ENCODE data around the gene TMEM120B.
"Not testable (repeated sequence)": the region's sequence is repeated elsewhere in the genome, so short reads cannot be mapped to it uniquely, and the experiment has no call there.

Gene TMEM120B

DNA sequence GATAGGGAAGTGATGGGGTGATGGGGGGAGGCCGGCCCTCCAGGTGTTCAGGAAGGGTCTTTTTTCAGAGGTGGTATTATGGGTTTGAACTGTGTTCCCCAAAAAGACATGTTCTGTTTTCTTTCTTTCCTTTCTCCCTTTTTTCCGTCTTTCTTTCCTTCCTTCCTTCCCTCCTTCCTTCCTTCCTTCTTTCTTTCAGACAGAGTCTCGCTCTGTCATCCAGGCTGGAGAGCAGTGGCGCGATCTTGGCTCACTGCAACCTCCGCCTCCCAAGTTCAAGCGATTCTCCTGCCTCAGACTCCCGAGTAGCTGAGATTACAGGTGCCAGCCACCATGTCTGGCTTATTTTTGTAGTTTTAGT is 3.5 kb upstream of the TMEM120B start:
- not testable (repeated sequence) for DNase-seq (ENCODE audit: low read depth in 2 of 2)

DNA sequence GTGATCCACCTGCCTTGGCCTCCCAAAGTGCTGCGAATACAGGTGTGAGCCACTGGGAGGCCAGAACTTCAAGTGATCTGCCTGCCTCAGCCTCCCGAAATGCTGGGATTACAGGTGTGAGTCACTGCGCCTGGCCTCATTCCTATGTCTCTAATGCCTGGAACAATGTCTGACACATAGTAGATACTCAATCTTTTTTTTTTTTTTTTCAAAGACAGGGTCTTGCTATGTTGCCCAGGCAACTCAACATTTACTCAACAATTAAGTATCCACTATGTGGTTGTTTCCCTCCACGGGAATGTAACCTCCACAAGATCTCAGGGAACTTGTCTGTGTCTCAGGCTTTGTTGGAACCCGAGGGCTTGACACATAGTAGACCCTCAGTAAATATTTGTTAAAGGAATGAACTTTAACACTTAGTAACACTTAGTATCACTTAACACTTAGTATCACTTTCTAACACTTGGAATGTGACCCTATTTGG is 3.0 kb upstream of the TMEM120B start:
- DNase-seq (ENCODE audit: low read depth in 2 of 2), result no peak

DNA sequence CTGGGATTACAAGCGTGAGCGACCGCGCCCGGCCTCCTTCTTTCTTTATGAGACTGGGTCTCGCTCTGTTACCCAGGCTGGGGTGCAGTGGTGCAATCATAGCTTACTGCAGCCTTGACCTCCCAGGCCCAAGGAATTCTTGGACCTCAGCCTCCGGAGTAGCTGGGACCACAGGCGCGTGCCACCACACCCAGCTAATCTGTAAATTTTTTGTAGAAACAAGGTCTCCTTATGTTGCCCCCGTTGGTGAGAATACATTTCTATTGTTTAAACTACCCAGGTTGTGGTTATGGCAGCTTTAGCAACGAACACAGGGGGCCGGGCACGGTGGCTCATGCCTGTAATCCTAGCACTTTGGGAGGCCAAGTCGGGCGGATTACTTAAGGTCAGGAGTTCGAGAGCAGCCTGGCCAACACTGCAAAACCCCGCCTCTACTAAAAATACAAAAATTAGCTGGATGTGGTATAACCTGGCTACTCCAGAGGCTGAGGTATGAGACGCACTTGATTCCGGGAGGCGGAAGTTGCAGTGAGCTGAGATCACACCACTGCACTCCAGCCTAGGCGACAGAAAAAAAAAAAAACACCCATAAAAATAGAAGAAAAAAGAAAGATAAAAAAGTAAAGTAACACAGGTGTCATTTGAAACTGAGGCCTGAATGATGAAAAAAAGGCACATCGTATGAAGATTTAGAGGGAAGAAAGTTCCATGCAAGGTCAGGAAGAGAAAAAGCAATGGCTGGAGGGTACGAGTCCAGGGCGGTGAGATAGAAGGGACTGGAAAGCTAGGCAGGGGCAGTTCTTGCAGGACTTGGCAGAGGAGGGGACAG is 977 bp upstream of the TMEM120B start:
- no peak for DNase-seq (ENCODE audit: low read depth in 2 of 2)

DNA sequence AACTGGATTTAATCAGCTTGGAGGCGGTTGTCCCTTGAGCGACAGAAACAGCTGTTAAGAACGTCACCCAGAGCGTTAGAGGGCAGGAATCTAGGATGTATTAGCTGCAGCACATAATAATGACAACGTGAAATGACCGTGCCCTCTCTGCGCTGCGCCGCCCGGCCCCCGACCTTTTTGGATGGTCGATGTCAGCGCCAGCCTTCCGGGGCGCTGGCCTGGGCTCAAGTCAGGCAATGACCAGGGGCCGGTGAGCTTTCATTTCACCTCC is 427 bp upstream of the TMEM120B start:
- no peak for DNase-seq (ENCODE audit: low read depth in 2 of 2)

DNA sequence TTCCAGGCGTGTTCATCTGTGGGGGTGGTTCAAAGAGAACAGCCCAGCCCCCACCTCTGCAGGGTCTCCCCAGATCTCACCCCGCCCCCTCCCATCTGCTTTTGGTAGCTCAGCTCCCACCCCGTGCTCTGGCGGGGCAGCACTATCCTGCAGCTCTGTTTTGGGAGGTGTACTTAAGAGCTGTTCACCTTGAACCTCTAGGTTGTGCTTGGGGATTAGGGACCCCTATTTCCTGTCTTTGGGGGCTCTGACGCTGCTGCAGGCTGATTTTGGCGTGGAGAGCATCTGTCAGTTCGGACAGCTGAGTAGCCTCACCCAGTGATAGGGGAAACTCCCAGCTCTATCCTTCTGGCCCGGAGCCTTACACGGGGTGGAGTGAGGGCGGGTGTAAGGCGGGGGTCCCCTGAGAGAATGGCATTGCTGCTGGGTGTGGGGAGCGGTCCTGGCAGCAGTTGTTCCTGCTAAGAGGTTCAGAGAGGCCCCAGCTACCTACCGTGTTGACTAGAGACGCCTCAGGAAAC is 765 bp downstream of the TMEM120B start:
- DNase-seq (ENCODE audit: low read depth in 2 of 2), result no peak

DNA sequence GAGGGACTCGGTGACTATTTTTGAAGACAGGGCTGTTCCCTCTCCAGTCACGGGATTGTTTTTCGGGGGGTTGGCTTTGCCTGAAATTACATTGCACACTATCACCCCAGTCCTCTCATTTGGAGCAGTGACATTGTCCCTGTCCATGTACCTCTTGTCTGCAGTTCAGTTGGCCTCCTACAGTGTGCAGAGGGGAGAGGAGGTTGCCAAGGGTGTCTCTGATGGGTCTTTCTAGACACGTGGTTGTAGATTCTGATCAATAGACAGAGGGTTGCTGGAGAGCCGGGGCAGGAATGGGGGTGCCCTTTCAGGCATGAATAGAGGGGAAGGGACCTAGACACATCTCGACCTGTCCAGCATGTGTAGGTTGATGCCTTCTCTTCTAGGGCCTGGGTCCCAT is 1.2 kb downstream of the TMEM120B start:
- DNase-seq (ENCODE audit: low read depth in 2 of 2), result no peak

DNA sequence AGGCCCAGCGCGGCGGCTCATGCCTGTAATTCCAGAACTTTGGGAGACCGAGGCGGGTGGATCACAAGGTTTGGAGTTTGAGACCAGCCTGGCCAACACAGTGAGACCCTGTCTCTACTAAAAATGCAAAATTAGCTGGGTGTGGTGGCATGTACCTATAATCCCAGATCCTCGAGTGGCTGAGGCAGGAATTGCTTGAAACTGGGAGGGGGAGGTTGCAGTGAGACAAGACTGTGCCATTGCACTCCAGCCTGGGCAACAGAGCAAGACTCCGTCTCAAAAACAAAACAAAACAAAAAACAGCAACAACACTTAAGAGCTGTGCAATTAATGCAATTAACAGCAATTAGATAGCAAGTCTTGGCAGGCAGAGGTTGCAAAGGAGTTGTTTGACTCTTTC is 2.5 kb downstream of the TMEM120B start:
- not testable (repeated sequence) for DNase-seq (ENCODE audit: low read depth in 2 of 2)

DNA sequence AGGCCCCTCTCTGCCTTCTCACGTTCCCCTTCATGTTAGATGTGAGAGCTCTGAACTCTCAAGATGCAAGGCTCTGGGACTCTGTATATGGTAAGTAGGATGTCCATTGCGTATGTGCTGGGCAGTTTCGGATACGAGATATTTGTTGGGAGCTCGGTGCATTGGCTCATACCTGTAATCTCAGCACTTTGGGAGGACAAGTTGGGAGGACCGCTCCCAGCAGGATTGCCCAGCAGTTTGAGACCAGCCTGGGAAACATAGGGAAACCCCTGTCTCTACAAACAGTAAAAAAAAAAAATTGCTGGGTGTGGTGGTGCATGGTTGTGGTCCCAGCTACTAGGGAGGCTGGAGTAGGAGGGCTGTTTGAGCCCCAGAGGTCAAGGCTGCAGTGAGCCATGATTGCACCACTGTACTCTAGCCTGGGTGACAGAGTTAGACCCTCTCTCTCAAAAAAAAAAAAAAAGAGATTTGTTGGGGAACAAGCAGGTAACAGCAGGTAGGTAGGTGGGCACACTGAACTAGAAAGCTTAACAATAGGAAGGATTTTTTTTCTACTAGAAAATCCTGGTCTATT is 3.4 kb downstream of the TMEM120B start:
- no peak for DNase-seq (ENCODE audit: low read depth in 2 of 2)

DNA sequence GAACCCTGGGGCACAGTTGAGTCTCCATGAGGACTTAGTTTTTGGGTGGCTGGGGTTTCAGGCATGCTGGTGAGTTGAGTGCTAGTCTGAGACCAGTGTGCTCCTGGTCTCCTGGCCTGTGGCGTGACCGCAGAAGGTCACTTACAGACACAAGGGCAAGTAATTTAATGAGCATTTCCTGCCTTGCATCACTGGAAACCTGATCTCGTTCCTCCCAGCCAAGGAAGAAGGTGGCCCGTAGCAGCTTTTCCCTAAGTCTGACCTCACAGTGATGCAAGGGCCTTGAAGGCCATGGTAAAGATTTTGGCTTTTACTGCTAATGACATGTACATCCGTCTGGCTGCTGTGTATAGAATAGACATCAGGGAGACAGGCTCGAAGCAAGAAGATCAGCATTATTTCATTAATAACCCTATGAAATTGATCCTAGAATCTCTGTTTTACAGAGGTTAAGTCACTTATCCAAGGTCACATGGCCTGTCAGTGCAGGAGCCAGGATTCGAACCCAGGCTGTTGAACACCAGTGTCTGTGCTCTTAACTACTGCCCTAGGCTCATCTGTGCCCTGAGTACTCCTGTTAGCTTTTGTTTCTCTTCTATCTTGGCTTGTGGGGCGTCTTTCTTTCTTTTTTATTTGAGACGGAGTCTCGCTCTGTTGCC is 4.6 kb downstream of the TMEM120B start:
- peak; percentile 47 to 56 for DNase-seq (ENCODE audit: low read depth in 2 of 2)

DNA sequence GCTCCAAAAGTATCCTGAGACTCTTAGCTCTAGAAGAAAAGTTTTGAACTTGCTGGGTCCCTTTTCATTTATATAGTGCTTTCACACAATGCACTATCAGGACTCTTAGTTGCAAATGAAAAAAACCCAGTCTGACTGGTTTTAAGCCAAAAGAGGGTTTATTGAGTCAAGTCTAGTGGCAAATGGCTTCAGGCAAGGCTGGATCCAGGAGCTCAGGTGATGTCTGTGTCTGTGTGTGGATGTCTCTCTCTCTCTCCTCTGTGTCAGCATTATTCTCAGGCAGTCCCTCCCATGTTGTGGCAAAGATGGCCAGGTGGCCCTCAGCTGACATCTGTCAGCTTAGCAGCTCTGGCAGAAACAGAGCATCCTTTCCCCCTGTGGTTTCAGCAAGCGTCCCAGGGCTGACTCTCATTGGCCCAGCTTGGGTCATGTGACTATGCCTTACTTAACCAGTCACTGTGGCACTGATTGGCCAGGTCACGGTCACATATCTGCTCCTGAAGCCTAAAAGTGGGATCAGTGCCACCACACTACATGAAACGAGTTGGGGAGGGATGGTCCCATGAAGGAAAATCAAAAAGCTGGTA is 6.2 kb downstream of the TMEM120B start:
- no peak for DNase-seq (ENCODE audit: low read depth in 2 of 2)

DNA sequence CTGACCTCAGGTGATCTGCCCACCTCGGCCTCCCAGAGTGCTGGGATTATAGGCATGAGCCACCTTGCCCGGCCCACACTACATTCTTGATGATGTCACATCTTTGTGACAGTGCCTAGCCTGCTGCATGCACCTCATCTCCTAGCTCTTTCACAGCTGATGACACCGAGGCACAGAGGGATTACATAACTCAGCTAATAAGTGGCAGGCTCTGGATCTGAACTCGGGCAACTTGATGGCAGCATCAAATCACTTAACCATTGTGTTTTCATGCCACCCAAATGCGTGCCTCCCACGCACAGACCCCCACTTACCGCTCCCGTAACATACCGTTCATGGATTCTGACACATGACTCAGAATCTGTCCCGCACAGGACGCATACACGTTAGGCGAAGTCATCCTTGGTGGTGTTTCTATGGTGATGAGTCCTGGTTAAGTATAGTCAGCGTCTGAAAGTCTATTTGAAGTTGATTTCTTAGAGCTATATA is 7.4 kb downstream of the TMEM120B start:
- peak; percentile 73 for DNase-seq (ENCODE audit: low read depth in 2 of 2)

DNA sequence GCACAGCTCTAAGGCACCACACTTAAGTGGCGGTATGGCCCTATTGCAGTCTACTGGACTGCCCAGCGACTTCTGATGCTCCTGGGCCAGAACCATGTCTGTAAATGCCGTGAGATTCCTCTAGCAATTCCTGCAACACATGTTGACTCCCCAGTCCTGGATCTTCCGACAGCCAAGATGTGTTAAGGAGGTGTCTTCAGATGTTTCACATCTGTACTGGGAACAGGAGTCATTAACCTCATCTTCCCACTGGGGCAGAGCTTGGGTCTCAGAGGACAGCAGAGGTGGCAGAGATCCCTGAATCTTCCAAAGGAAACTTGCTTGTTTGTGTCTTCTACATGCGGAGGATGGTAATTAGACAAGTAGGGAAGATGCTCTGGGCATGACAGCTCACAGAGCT is 8.2 kb downstream of the TMEM120B start:
- no peak for DNase-seq (ENCODE audit: low read depth in 2 of 2)

DNA sequence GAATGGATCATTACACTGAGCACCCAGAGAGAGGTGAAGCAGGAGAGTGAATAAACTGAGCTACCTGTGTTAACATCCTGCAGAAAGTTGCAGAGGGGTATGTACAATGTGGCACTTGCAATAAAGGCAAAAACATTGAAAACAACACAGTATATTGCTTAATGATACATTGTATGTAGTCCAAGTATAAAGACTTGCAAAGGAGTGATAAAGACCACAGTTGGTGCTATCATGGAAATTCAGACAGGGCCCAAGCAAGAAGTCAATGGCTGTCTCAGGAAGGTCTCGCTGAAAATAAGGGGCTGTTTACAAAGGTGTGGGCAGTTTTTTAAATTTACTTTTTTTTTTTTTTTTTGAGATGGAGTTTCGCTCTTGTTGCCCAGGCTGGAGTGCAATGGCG is 10.0 kb downstream of the TMEM120B start:
- DNase-seq (ENCODE audit: low read depth in 2 of 2), result no peak

DNA sequence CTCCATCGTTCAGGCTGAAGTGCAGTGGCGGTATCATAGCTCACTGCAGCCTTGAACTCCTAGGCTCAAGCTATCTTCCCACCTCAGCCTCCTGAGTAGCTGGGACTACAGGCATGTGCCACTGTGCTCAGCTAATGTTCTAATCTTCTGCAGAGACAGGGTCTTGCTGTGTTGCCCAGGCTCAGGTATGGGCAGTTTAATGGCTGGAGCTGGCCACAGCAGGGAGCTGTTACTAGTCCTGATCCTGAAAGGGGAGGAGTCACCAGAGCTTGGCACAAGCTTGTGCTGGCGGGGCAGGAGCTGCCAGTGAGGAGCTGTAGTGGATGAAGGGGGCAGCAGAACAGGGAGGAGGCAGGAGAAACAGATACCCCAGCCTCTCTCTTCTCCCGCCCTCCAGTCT is 10.6 kb downstream of the TMEM120B start:
- no peak for DNase-seq (ENCODE audit: low read depth in 2 of 2)

DNA sequence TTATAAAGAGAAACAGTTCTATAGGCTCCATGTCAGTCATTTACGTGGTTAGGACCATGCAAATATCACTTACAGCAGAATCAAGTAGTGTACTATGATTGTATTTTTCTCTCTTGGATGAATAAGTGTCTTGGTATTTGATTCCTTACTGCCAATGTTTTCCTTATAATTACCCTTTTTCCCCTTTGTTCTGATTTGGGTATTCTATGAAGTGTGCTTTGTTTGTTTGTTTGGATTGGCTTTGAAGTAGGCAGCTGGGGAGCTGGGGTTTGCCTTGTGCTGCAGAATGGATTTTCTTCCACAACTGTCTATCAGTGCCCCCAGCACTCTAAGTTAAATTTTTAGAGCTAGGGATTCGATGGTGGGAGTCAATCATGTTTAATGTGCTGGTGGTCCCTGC is 12.4 kb downstream of the TMEM120B start:
- no peak for DNase-seq (ENCODE audit: low read depth in 2 of 2)

DNA sequence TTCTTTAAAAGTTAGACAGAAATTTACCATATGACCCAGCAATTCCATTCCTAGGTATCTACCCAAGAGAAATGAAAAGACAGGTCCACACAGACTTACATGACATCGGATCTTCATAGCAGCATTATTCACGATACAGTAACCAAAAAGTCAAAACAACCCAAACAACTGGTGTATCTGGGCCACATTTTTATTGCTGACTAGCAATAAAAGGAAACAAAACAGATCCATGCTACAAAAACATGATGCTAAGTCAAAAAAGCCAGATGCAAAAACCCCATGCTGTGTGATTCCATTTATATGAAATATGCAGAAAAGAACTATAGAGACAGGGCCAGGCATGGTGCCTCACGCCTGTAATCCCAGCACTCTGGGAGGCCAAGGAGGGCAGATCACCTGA is 12.9 kb downstream of the TMEM120B start:
- no peak for DNase-seq (ENCODE audit: low read depth in 2 of 2)

DNA sequence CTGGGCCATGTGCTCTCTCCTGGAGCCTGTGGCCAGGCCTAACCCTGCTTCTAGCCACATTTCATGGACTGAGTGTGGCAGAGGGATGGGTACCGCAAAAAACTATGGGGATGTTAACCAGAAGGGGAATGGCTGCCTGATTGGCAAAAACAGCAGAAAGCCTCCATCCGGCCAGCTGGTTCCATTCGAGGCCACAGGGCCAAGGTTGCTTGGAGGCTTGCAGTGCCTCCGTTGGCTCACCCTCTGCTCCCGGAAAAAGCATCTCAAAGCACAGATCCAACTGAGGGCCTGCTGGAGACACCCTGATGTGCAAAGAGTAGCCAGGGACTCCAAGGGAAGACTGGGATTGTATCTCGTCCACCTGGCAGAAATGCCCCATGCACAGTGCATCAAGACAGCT is 16.5 kb downstream of the TMEM120B start:
- no peak for DNase-seq (ENCODE audit: low read depth in 2 of 2)

DNA sequence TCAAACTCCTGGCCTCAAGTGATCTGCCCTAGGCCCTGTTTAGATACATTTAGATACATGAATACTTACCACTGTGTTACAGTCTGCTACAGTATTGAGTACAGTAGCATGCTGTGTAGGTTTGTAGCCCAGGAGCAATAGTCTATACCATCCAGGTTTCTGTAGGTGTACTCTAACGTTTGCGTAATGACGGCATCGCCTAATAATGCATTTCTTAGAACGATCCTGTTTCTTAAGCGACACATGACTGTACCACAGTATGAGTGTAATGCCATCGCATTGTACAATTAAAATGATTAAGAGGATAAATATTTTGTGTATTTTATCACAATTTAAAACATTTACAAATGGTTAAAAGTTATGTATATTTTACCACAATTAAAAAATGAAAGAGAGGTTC is 18.9 kb downstream of the TMEM120B start:
- no peak for DNase-seq (ENCODE audit: low read depth in 2 of 2)

DNA sequence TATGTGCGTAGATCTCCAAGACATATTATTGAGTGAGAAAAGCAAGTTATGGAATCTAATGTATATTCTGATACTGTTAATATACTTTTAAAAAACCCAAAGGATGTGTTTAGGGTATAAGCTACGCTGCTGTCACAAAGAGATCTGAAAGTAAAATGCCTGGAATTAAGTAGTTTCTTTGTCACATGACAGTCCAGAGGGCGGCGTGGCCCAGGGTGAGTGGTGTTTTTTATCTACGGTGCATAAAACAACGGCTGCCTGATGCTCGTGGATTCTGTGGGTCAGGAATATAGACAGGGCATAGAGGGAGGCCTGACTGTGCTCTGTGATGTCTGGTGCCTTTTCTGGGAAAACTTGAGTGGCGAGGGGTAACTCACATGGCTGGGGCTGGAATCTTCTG is 21.3 kb downstream of the TMEM120B start:
- DNase-seq (ENCODE audit: low read depth in 2 of 2), result no peak

DNA sequence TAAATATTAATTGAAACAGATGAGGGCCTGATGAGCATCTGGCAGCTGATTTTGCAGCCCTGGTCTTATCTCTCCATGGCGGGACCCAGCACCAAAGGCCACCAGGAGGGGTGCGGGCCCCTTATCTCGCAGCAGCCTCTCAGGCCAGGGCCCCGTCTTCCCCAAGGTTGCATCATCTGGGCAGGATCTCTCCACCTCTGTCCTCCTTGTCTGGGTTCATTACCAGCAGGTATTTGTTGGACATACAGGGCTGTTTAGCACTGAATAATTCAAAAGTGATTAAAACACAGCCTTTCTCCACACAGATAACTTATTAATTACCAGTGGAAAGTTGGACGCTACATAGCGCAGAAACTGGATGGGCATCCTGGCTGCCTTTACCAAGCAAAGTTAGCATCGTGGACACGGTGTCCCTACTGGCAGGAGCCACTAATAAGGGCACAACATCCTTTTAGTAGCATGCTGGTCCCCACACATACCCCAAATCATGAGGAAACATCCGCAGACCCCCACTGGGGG is 25.8 kb downstream of the TMEM120B start:
- no peak for DNase-seq (ENCODE audit: low read depth in 2 of 2)

DNA sequence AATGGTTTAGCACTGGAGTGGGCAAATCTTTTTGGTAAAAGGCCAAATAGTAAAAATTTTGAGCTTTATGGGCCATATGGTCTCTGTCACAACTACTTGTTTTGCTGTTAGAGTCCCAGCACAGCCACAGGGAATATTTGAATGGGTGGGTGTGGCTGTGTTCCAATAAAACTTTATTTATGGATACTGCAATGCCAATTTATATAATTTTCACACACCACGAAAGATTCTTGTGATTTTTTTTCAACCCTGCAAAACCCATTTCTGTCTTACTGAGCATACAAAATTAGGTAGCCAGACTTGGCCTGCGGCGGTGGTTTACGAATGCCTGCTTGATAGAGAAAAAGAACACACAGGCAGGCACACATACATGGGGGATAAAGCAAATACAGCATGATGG is 28.3 kb downstream of the TMEM120B start:
- DNase-seq (ENCODE audit: low read depth in 2 of 2), result no peak

DNA sequence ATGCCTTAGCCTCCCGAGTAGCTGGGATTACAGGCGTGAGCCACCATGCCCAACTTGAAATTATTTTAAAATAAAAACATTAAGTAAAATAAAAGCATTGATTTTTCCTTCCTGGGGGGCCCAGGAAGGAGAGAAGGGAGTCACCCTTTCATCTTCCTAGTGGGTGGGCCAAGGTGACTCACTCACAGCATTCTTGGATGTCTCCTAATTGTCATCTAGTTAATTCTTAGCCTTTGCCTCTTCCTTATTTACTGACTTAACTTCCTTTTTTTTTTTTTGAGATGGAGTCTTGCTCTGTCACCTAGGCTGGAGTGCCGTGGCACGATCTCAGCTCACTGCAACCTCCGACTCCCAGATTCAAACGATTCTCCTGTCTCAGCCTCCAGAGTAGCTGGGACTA is 29.2 kb downstream of the TMEM120B start:
- DNase-seq (ENCODE audit: low read depth in 2 of 2), result no peak
